ENCODE results near the gene ZNF813.
A peak's percentile ranks its signal among the peaks of the same experiment; 100 is the strongest.

ZNF813 gene

GRCh38 chr19:53521373-53522202 lies 54.1 kb downstream of the ZNF813 start:
- DNase-seq: no peak

GRCh38 chr19:53525922-53526321 lies 58.4 kb downstream of the ZNF813 start:
- no peak for DNase-seq

- no peak for DNase-seq
Measured at GRCh38 chr19:53530622-53531021, 63.1 kb downstream of the ZNF813 start.

- no peak for DNase-seq
Measured at GRCh38 chr19:53531457-53531856, 63.9 kb downstream of the ZNF813 start.

- no peak for DNase-seq
Measured at GRCh38 chr19:53532362-53532761, 64.8 kb downstream of the ZNF813 start.

- no peak for DNase-seq
Measured at GRCh38 chr19:53536225-53536548, 68.7 kb downstream of the ZNF813 start.

- no peak for DNase-seq
Measured at GRCh38 chr19:53537121-53537520, 69.6 kb downstream of the ZNF813 start.

- peak; percentile 88 for DNase-seq
Measured at GRCh38 chr19:53537521-53538377, 70.2 kb downstream of the ZNF813 start, which contains the start of gene ZNF331. ZNF331 (plus strand) TSS chr19:53538145; CDS start chr19:53569377, 31,232 bp downstream.

GRCh38 chr19:53538378-53539109 lies 71.0 kb downstream of the ZNF813 start:
- no peak for DNase-seq

GRCh38 chr19:53540091-53540490 lies 72.6 kb downstream of the ZNF813 start:
- no peak for DNase-seq

GRCh38 chr19:53541971-53542370 lies 74.4 kb downstream of the ZNF813 start:
- no peak for DNase-seq

GRCh38 chr19:53545271-53546065 lies 77.9 kb downstream of the ZNF813 start:
- DNase-seq: no peak
